SK-N-SH (cell line): ENCODE measurements around the gene BAIAP2L1. TPM values are rescaled to one million over a fixed set of nuclear protein-coding genes. Genes with fewer than 3 reads are reported as not detected.

Experiments
- CTCF ChIA-PET: fragments of 300-600, 350-600 bp; formaldehyde crosslinking; extraction: SDS; loops from one replicate; lab custom pipeline; 2021; lab: Yijun Ruan, JAX
- POLR2A ChIA-PET: fragments of 350-600 bp; sonication (Branson Sonifier 250); formaldehyde crosslinking; extraction: SDS; loops from one replicate; lab custom pipeline; 2020; ENCODE audit warnings: antibody characterized with exemption, inconsistent platforms; lab: Yijun Ruan, JAX
- DNase-seq: peaks from one replicate; pipeline ENCODE4 v3.0.0; 2012
- H2AFZ ChIP-seq: fragments of 200-600 bp; sonication (generic); 2 replicates; pipeline ENCODE4 v1.8.1; 2016; ENCODE audit warnings: antibody characterized with exemption, mild to moderate bottlenecking, low read depth
- H3F3A ChIP-seq: fragments of 200-600 bp; sonication (generic); replicated peaks from 2 replicates; pipeline ENCODE3; 2016; ENCODE audit warnings: antibody characterized with exemption, mild to moderate bottlenecking; ENCODE audit not compliant: insufficient read depth
- H3K27ac ChIP-seq, 2 experiments: fragments of 200-500 bp in 1 of 2; fragments of 200-600 bp in 1 of 2; sonication (Bioruptor generic) in 1 of 2; sonication (generic), shearing (Covaris generic) in 1 of 2; 2 replicates each; pipeline versions ENCODE4 v1.5.1 to v1.6.1; 2014 to 2016; ENCODE audit warnings: low read depth in 2 of 2, inconsistent platforms in 1 of 2, low read length in 1 of 2, mild to moderate bottlenecking in 1 of 2, mixed read lengths in 1 of 2
- H3K27me3 ChIP-seq: fragments of 200-600 bp; sonication (generic), shearing (Covaris generic); 2 replicates; pipeline ENCODE4 v1.6.1; 2016; ENCODE audit warnings: mixed run types; ENCODE audit not compliant: insufficient read depth
- H3K36me3 ChIP-seq, 2 experiments: fragments of 200-500 bp in 1 of 2; fragments of 200-600 bp in 1 of 2; sonication (Bioruptor generic) in 1 of 2; sonication (generic) in 1 of 2; replicated peaks in 1 of 2; 2 replicates each; pipeline versions ENCODE3 to v1.5.1; 2014 to 2016; ENCODE audit warnings: low read length in 1 of 2, mild to moderate bottlenecking in 1 of 2; ENCODE audit not compliant: insufficient read depth in 2 of 2, control insufficient read depth in 1 of 2
- H3K4me1 ChIP-seq, 2 experiments: fragments of 200-500 bp in 1 of 2; fragments of 200-600 bp in 1 of 2; sonication (Bioruptor generic) in 1 of 2; sonication (generic), shearing (Covaris generic) in 1 of 2; 2 replicates each; pipeline versions ENCODE4 v1.5.1 to v1.6.1; 2014 to 2016; ENCODE audit warnings: low read depth in 1 of 2, low read length in 1 of 2, mixed run types in 1 of 2; ENCODE audit not compliant: insufficient read depth in 2 of 2, control insufficient read depth in 1 of 2
- H3K4me2 ChIP-seq: fragments of 200-600 bp; sonication (generic), shearing (Covaris generic); 2 replicates; pipeline ENCODE4 v1.6.1; 2017; ENCODE audit warnings: mixed run types
- H3K4me3 ChIP-seq, 2 experiments: fragments of 200-500 bp in 1 of 2; fragments of 200-600 bp in 1 of 2; sonication (Bioruptor generic) in 1 of 2; sonication (generic), shearing (Covaris generic) in 1 of 2; 2 replicates each; pipeline versions ENCODE4 v1.5.1 to v1.8.1; 2014 to 2016; ENCODE audit warnings: low read depth in 2 of 2, inconsistent platforms in 1 of 2, low read length in 1 of 2, mild to moderate bottlenecking in 1 of 2, mixed read lengths in 1 of 2, moderate library complexity in 1 of 2
- H3K79me2 ChIP-seq: fragments of 200-600 bp; sonication (generic); 2 replicates; pipeline ENCODE4 v1.8.1; 2017; ENCODE audit warnings: mild to moderate bottlenecking; ENCODE audit not compliant: insufficient read depth
- H3K9ac ChIP-seq: fragments of 200-600 bp; sonication (generic); 2 replicates; pipeline ENCODE4 v1.6.1; 2017; ENCODE audit warnings: mixed run types
- H3K9me2 ChIP-seq: fragments of 200-600 bp; sonication (generic); 2 replicates; pipeline ENCODE4 v1.6.1; 2017; ENCODE audit warnings: mixed run types
- H3K9me3 ChIP-seq: fragments of 200-600 bp; sonication (generic); 2 replicates; pipeline ENCODE4 v1.6.1; 2017; ENCODE audit warnings: mixed run types, mild to moderate bottlenecking, moderate library complexity
- H4K20me1 ChIP-seq: fragments of 200-600 bp; sonication (generic); 2 replicates; pipeline ENCODE4 v1.6.1; 2017; ENCODE audit warnings: mild to moderate bottlenecking, mixed run types; ENCODE audit not compliant: insufficient read depth
- CHD2 ChIP-seq: fragments of 150-350 bp; IDR thresholded peaks from 2 replicates; pipeline ENCODE4 v1.6.1; 2018; ENCODE audit warnings: low read length; ENCODE audit not compliant: partially characterized antibody
- EZH2phosphoT487 ChIP-seq: fragments of 200-600 bp; sonication (generic); IDR thresholded peaks from 2 replicates; pipeline ENCODE4 v1.6.1; 2017; ENCODE audit warnings: low read depth, mixed run types, mild to moderate bottlenecking, antibody characterized with exemption, moderate library complexity, borderline replicate concordance
- FOSL2 ChIP-seq: IDR thresholded peaks from 2 replicates; pipeline ENCODE4 v1.4.0; 2012; ENCODE audit warnings: low read depth, mild to moderate bottlenecking, moderate library complexity, borderline replicate concordance
- MXI1 ChIP-seq: IDR thresholded peaks from 2 replicates; pipeline ENCODE4 v1.6.1; 2012; ENCODE audit warnings: mild to moderate bottlenecking, low read depth, low read length, improper control_type of control experiment
- NFIC ChIP-seq: IDR thresholded peaks from 2 replicates; pipeline ENCODE4 v1.4.0; 2012; ENCODE audit warnings: borderline replicate concordance
- POLR2AphosphoS5 ChIP-seq: IDR thresholded peaks from 2 replicates; pipeline ENCODE4 v1.6.1; 2012; ENCODE audit warnings: low read depth, low read length
- RXRA ChIP-seq: IDR thresholded peaks from 2 replicates; pipeline ENCODE4 v1.4.0; 2012; ENCODE audit warnings: low read depth, mild to moderate bottlenecking, borderline replicate concordance
- SIN3A ChIP-seq: IDR thresholded peaks from 2 replicates; pipeline ENCODE4 v1.6.1; 2012; ENCODE audit warnings: low read depth, mild to moderate bottlenecking, low read length, moderate library complexity, borderline replicate concordance
- SMC3 ChIP-seq: IDR thresholded peaks from 2 replicates; pipeline ENCODE4 v1.6.1; 2012; ENCODE audit warnings: low read depth, low read length, improper control_type of control experiment
- TCF12 ChIP-seq: IDR thresholded peaks from 2 replicates; pipeline ENCODE4 v1.4.0; 2012
- TEAD4 ChIP-seq: IDR thresholded peaks from 2 replicates; pipeline ENCODE4 v1.4.0; 2012; ENCODE audit warnings: mild to moderate bottlenecking, borderline replicate concordance; ENCODE audit not compliant: insufficient read depth
- WGBS: methylation state at CpG from one replicate; pipeline ENCODE4 v1.1.6; 2017; ENCODE audit warnings: low lambda C conversion rate; 5-methylcytosine and 5-hydroxymethylcytosine counted together
- polyA plus RNA-seq, 3 experiments: library from polyadenylated mRNA; depleted of rRNA; stranded (reverse); fragments of >200 nt; gene quantifications; 2 replicates each; pipeline ENCODE4 v1.2.3, GENCODE V29; 2012
- TF ChIP-seq, protein P1 (sequence below): IDR thresholded peaks from 2 replicates; pipeline ENCODE4 v1.6.1; 2012; ENCODE audit warnings: mild to moderate bottlenecking, low read depth, low read length, moderate library complexity
- TF ChIP-seq, protein P2 (sequence below): IDR thresholded peaks from 2 replicates; pipeline ENCODE4; 2012
- TF ChIP-seq, protein P3 (sequence below): IDR thresholded peaks from 2 replicates; pipeline ENCODE4 v1.4.0; 2012; ENCODE audit warnings: low read depth, borderline replicate concordance
- TF ChIP-seq, protein P4 (sequence below): IDR thresholded peaks from 2 replicates; pipeline ENCODE4 v1.4.0; 2012; ENCODE audit warnings: low read depth
- TF ChIP-seq, protein P5 (sequence below): IDR thresholded peaks from 2 replicates; pipeline ENCODE4 v1.4.0; 2012; ENCODE audit warnings: low read depth, borderline replicate concordance

The BAIAP2L1 gene
- polyA plus RNA-seq, 1 of the 3 experiments (the other 2 are of a cell fraction), result 8.8 TPM

DNA sequence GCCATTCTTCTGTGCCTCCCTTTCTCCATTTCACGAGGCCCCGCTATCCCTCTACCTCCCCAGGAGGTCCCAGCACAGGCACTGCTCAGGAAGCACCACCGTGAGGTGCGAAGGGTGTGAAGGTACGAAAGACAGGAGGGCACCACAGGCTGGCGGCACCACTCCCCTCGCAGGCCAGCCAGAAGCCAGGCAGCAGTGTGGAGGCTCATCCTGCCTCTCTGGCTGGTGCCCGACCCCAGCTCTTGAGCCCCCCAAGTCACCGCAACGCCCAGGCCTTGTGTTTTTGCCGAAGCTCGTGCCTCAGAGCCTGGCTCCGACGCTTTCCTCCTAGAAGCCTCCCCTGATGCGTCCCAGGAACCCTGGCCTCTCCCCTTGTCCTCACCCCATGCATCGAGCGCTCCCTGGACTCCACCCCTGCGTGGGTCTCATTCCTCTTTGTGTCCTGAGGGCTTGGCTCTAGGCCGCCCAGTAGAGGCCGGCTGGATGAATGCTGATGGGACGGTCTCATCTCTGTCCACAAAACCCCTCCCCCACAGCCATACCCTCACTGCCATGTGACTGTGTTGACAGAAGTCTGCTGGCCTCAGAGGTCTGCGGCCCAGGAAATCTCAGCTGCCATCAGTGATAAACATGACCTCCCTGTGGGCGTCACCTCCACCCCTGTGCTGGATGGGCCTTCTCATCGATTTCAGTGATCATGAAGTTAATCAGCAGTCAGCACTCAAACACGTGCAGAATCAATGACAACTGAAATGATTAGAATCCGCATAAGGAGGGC lies 100.1 kb downstream of the BAIAP2L1 start:
- Histone ChIP-seq H3K9me3 (no peaks in the 10 kb centered on the region), H3K36me3 (peaks cover 2 to 3% of the 10 kb centered on the region in 2 experiments), H3K27ac (no peak overlapping the region)
- 91% methylated on average over 23 of the region's 26 CpGs for WGBS
- no peak for TF ChIP-seq NFIC
- TF ChIP-seq CHD2, result no peak
- TF ChIP-seq EZH2phosphoT487, result no peak
- TF ChIP-seq, all 33 proteins: peak for 0
- Histone ChIP-seq H3K9me2 (no peaks in the 10 kb centered on the region), H3K4me2 (no peak overlapping the region), H3K4me1 (peaks cover 0 to 1% of the 10 kb centered on the region in 2 experiments; a peak in 1 of 4 replicates), H3K4me3 (no peak overlapping the region), H3F3A (no peaks in the 10 kb centered on the region), H2AFZ (no peak overlapping the region), H3K79me2 (no peaks in the 10 kb centered on the region), H3K27me3 (no peaks in the 10 kb centered on the region), H4K20me1 (no peaks in the 10 kb centered on the region), H3K9ac (no peak overlapping the region)
- POLR2A ChIA-PET, result no interaction called here
- CTCF ChIA-PET, result interaction anchor here (0.6 to 11.1 kb wide), 3 partner anchors 57 to 120 kb away, joined by 3 to 108 read pairs (median 17); partner anchors contain the start of gene BAIAP2L1
- peak; percentile 51 for DNase-seq

DNA sequence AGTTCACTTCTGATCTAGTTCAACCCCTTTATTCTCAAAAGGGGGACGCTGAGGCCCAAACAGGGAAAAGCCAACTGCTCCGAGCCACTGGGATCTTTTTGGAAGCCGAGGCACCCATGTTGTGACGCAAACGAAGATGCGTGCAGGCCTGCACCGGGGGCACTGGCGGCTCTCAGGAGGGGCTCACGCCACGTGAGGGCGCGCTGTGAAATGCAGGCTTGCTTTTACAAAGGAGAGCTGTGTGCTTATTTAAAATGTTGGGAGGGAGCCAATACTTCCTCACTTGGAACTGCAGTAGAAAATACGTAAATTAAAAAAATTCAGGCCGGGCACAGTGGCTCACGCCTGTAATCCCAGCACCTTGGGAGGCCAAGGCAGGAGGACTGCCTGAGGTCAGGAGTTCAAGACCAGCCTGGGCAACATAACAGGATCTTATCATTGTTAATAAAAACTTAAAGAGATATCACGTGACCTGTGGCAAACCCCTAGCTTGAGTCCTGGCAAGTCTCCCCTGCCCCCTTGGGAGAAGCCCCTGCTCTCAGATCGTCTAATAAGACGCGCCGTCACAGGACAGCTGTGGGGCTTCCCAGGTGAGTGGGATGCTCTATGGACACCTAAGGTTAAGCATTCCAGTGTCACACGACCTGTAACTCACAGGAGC lies 103.1 kb downstream of the BAIAP2L1 start:
- Histone ChIP-seq H3K9me2 (no peaks in the 10 kb centered on the region), H3K27ac (no peak overlapping the region), H3F3A (peaks cover 14% of the 10 kb centered on the region), H3K4me1 (peaks cover 0 to 6% of the 10 kb centered on the region in 2 experiments; a peak in 1 of 4 replicates), H3K4me2 (no peak overlapping the region), H3K9me3 (no peaks in the 10 kb centered on the region), H3K27me3 (no peaks in the 10 kb centered on the region), H3K36me3 (peaks cover 11 to 18% of the 10 kb centered on the region in 2 experiments), H3K79me2 (peaks cover 24% of the 10 kb centered on the region), H4K20me1 (peaks cover 20% of the 10 kb centered on the region), H2AFZ (no peak overlapping the region), H3K4me3 (no peak overlapping the region), H3K9ac (no peak overlapping the region)
- no peak for TF ChIP-seq TEAD4
- TF ChIP-seq SMC3, result no peak
- TF ChIP-seq FOSL2, result no peak
- TF ChIP-seq, protein P1, sequence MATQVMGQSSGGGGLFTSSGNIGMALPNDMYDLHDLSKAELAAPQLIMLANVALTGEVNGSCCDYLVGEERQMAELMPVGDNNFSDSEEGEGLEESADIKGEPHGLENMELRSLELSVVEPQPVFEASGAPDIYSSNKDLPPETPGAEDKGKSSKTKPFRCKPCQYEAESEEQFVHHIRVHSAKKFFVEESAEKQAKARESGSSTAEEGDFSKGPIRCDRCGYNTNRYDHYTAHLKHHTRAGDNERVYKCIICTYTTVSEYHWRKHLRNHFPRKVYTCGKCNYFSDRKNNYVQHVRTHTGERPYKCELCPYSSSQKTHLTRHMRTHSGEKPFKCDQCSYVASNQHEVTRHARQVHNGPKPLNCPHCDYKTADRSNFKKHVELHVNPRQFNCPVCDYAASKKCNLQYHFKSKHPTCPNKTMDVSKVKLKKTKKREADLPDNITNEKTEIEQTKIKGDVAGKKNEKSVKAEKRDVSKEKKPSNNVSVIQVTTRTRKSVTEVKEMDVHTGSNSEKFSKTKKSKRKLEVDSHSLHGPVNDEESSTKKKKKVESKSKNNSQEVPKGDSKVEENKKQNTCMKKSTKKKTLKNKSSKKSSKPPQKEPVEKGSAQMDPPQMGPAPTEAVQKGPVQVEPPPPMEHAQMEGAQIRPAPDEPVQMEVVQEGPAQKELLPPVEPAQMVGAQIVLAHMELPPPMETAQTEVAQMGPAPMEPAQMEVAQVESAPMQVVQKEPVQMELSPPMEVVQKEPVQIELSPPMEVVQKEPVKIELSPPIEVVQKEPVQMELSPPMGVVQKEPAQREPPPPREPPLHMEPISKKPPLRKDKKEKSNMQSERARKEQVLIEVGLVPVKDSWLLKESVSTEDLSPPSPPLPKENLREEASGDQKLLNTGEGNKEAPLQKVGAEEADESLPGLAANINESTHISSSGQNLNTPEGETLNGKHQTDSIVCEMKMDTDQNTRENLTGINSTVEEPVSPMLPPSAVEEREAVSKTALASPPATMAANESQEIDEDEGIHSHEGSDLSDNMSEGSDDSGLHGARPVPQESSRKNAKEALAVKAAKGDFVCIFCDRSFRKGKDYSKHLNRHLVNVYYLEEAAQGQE, result no peak
- no peak for TF ChIP-seq SIN3A
- TF ChIP-seq, protein P2, sequence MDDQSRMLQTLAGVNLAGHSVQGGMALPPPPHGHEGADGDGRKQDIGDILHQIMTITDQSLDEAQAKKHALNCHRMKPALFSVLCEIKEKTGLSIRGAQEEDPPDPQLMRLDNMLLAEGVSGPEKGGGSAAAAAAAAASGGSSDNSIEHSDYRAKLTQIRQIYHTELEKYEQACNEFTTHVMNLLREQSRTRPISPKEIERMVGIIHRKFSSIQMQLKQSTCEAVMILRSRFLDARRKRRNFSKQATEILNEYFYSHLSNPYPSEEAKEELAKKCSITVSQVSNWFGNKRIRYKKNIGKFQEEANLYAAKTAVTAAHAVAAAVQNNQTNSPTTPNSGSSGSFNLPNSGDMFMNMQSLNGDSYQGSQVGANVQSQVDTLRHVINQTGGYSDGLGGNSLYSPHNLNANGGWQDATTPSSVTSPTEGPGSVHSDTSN, result no peak
- no peak for TF ChIP-seq EZH2phosphoT487
- TF ChIP-seq TCF12, result no peak
- no peak for TF ChIP-seq MXI1
- no peak for TF ChIP-seq RXRA
- TF ChIP-seq, protein P3, sequence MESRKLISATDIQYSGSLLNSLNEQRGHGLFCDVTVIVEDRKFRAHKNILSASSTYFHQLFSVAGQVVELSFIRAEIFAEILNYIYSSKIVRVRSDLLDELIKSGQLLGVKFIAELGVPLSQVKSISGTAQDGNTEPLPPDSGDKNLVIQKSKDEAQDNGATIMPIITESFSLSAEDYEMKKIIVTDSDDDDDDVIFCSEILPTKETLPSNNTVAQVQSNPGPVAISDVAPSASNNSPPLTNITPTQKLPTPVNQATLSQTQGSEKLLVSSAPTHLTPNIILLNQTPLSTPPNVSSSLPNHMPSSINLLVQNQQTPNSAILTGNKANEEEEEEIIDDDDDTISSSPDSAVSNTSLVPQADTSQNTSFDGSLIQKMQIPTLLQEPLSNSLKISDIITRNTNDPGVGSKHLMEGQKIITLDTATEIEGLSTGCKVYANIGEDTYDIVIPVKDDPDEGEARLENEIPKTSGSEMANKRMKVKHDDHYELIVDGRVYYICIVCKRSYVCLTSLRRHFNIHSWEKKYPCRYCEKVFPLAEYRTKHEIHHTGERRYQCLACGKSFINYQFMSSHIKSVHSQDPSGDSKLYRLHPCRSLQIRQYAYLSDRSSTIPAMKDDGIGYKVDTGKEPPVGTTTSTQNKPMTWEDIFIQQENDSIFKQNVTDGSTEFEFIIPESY, result no peak
- TF ChIP-seq NFIC, result no peak
- TF ChIP-seq, protein P4, sequence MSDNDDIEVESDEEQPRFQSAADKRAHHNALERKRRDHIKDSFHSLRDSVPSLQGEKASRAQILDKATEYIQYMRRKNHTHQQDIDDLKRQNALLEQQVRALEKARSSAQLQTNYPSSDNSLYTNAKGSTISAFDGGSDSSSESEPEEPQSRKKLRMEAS, result no peak
- TF ChIP-seq POLR2AphosphoS5, result no peak
- TF ChIP-seq, protein P5, sequence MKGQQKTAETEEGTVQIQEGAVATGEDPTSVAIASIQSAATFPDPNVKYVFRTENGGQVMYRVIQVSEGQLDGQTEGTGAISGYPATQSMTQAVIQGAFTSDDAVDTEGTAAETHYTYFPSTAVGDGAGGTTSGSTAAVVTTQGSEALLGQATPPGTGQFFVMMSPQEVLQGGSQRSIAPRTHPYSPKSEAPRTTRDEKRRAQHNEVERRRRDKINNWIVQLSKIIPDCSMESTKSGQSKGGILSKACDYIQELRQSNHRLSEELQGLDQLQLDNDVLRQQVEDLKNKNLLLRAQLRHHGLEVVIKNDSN, result no peak
- ChIA-PET POLR2A (no interaction called here), CTCF (interaction anchor here (0.7 to 11.1 kb wide), 5 partner anchors 12 to 537 kb away, joined by 3 to 108 read pairs (median 3); partner anchors contain the start of gene BAIAP2L1)
- WGBS, result 89% methylated on average over 21 of the region's 21 CpGs
- no peak for DNase-seq
